NCI-H510A treated with DMSO at 0.1 percent for 48 hours (cell line): Measurements from ENCODE around the gene SUPV3L1.

ENCODE experiments used
- DNase-seq: peaks from one replicate; lab custom pipeline; 2025; lab: John Stamatoyannopoulos, UW

SUPV3L1 gene

GRCh38 chr10:69202332-69202731 is 22.3 kb downstream of the SUPV3L1 start:
- DNase-seq: no peak

- DNase-seq: no peak
Observed at GRCh38 chr10:69208761-69209160, 28.7 kb downstream of the SUPV3L1 start.

- no peak for DNase-seq
Observed at GRCh38 chr10:69209787-69210484, 29.9 kb downstream of the SUPV3L1 start.

- DNase-seq: no peak
Observed at GRCh38 chr10:69211104-69211503, 31.1 kb downstream of the SUPV3L1 start.

GRCh38 chr10:69211524-69211923 is 31.5 kb downstream of the SUPV3L1 start:
- no peak for DNase-seq

GRCh38 chr10:69213591-69214311 is 33.7 kb downstream of the SUPV3L1 start:
- no peak for DNase-seq

GRCh38 chr10:69214666-69215131 is 34.7 kb downstream of the SUPV3L1 start:
- no peak for DNase-seq

- DNase-seq: peak; percentile 10
Observed at GRCh38 chr10:69215405-69216171, 35.6 kb downstream of the SUPV3L1 start.

GRCh38 chr10:69216577-69217118 is 36.6 kb downstream of the SUPV3L1 start:
- no peak for DNase-seq

GRCh38 chr10:69217119-69217754 is 37.2 kb downstream of the SUPV3L1 start:
- no peak for DNase-seq

- no peak for DNase-seq
Observed at GRCh38 chr10:69218831-69219230, 38.8 kb downstream of the SUPV3L1 start.

GRCh38 chr10:69220041-69220451 is 40.0 kb downstream of the SUPV3L1 start, which contains the start of gene HKDC1:
HKDC1 (plus strand) TSS chr10:69220332; CDS start chr10:69220436, 104 bp downstream.
- no peak for DNase-seq

GRCh38 chr10:69220507-69220906 is 40.5 kb downstream of the SUPV3L1 start:
- no peak for DNase-seq

GRCh38 chr10:69222157-69223027 is 42.4 kb downstream of the SUPV3L1 start:
- peak; percentile 76 for DNase-seq

- DNase-seq: no peak
Observed at GRCh38 chr10:69223028-69223342, 43.0 kb downstream of the SUPV3L1 start.

- no peak for DNase-seq
Observed at GRCh38 chr10:69224862-69225657, 45.0 kb downstream of the SUPV3L1 start.

GRCh38 chr10:69225681-69226080 is 45.6 kb downstream of the SUPV3L1 start:
- no peak for DNase-seq

- DNase-seq: no peak
Observed at GRCh38 chr10:69226919-69227450, 47.0 kb downstream of the SUPV3L1 start.

- no peak for DNase-seq
Observed at GRCh38 chr10:69228151-69228550, 48.1 kb downstream of the SUPV3L1 start.

GRCh38 chr10:69229616-69229916 is 49.5 kb downstream of the SUPV3L1 start:
- no peak for DNase-seq
